Measurements from ENCODE around the gene CHPF. TPM values are rescaled to one million over a fixed set of nuclear protein-coding genes. Genes with fewer than 3 reads are reported as not detected.

The CHPF gene
- total RNA-seq, 1 experiment from 2014 or later: 139 TPM

DNA sequence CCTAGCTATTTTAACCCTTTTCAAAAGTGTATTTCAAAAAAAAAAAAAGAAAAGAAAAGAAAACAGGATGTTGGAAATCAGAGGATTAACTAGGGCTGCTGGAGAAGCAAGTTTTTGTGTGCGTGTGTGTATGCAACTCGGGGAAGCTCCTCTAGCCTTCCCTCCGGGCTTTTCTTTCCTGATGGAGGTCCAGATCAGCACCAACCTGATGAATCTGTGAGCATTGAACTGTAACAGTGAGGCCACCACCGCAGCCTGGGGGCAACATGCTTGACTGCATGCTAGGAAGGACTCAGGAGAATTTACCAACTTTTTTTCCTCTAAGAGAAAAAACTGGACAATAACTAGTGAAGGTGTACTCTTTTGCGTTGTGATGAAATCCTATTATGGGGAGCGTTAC is 25.4 kb upstream of the CHPF start:
- no peak for DNase-seq (ENCODE audit: low spot score)

DNA sequence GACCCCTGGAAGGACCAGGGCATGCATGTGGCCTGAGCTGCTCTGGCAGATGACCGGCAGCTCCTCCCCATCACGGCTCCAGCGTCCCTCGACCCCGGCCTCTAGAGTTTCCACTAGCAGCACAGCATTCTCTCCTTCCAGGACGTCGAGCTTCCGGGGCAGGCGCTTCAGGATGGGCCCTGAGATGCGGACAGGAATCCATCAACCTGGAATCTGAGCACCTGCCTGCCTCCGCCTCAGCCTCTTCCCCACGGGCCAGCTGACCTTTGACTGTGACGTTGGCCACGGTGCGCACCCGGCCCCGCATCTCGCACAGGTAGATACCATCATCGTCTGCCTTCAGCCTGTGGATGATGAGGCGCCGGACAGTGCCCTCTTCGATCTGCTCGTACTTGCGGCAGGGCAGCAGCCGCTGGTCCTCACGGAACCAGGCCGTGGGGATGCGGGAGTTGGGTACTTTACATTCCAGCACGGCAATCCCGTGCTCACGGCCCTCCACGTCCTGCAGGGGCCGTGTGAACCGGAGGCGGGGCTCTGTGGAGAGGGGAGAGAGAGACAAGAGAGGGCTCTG is 24.3 kb upstream of the CHPF start:
- DNase-seq (ENCODE audit: low spot score): no peak

DNA sequence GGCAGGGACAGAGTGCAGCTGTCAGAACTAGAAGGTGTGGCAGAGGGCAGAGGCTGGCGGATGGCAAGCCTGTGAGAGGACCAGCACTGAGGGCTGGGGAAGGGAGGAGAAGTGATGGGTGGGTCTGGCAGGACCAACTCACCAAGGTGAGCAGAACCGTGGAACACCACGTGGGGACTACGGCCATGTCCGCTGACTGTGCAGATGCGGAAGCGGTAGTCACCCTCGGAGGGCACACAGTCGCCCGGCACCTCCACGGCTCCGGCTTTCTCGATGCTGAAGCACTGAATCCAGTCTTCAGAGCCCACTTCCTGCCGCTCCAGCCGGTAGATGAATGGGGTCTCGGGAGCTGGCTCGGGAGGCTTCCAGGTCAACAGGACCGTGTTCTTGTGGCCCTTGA is 23.5 kb upstream of the CHPF start:
- no peak for DNase-seq (ENCODE audit: low spot score)

- no peak for DNase-seq (ENCODE audit: low spot score)
Measured at GRCh38 chr2:219566640-219567039, 23.0 kb upstream of the CHPF start.

GRCh38 chr2:219565130-219566080 is 21.8 kb upstream of the CHPF start:
- DNase-seq (ENCODE audit: low spot score): no peak

- no peak for DNase-seq (ENCODE audit: low spot score)
Measured at GRCh38 chr2:219563271-219563928, 19.8 kb upstream of the CHPF start.

DNA sequence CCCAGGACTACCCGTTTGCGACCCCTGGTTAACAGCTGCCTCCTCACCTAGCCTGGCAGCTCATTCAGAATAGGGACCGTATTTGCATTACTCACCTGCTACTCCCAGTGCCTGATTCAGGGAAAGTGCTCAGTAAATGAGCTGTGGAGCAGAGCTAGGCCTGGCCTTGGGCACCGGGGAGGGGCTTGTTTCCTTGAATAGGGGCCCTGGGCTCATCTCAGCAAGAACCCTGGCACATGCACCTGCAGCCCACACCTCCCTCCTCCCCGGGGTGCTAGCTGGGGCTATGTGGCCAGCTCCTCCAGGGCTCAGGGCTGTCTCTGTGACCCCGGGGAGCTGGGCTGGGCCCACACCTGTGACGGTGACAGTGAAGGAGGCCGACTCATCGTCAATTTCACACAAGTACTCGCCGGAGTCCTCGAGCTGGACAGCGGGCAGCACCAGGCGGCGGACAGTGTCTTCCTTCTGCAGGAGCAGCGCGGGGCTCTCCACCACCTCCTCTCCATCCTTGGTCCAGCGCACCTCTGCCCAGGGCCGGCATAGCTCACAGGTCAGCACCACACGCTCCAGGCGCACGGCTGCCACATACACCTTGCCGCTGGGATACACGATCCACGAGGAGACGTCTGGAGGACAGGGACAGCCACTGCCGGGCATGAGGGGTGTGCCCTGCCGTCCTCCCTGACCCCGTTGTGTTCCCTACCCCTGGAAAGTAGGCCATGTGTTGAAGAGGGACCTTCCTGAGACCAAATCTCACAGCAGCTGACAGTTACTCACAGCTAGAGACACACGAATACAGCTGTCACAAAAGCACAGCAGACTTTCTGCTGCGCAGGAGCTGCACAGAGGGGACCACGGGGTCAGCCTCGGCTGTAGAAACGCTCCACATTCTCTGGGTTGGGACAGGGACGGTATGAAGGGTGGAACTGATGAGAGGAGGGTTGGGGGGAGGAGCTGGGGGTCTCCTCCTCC is 18.7 kb upstream of the CHPF start:
- no peak for DNase-seq (ENCODE audit: low spot score)

- DNase-seq (ENCODE audit: low spot score): no peak
Measured at GRCh38 chr2:219561179-219562048, 17.8 kb upstream of the CHPF start.

GRCh38 chr2:219560893-219561178 is 17.2 kb upstream of the CHPF start:
- DNase-seq (ENCODE audit: low spot score): no peak

DNA sequence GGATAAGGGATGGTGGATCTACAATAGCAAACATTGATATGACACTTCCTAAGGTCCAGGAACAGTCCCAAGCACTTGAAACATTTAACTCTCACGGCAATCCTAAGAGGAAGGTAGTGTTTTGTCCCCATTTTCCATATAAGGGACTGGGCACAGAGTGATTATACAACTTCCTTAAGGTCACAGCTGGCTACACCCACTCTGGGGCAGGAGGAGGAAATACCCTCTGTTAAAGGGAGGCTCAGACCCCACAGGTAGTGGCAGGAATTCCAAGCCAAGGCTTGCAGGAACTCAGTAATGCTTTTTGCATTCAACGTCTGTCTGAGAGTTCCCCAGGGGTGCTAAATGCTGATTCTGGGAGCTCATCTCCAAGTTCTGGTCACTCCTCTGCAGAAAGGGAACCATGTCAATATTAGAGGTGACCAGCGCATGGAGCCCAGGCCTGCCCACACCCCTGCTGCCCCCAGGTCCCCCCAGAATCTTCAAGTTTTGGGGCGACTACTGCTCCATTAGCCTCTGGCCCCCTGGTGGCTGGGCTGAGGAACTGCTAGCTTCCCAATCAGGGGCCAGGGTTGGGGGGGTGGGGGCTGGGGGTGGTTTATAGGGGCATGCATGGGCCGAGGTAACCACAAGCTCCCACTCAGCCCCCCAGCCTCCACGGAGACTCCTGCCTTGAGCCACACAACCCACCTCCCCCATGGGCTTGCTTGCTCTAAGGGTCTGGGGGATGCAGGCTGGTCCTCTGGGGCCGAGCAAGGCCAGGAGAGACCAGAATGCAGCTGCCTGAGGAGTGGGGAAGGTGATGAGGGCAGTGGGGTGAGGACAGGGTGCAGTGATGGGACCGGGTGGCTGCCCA is 16.7 kb upstream of the CHPF start:
- no peak for DNase-seq (ENCODE audit: low spot score)

GRCh38 chr2:219559156-219559915 is 15.7 kb upstream of the CHPF start:
- DNase-seq (ENCODE audit: low spot score): no peak

DNA sequence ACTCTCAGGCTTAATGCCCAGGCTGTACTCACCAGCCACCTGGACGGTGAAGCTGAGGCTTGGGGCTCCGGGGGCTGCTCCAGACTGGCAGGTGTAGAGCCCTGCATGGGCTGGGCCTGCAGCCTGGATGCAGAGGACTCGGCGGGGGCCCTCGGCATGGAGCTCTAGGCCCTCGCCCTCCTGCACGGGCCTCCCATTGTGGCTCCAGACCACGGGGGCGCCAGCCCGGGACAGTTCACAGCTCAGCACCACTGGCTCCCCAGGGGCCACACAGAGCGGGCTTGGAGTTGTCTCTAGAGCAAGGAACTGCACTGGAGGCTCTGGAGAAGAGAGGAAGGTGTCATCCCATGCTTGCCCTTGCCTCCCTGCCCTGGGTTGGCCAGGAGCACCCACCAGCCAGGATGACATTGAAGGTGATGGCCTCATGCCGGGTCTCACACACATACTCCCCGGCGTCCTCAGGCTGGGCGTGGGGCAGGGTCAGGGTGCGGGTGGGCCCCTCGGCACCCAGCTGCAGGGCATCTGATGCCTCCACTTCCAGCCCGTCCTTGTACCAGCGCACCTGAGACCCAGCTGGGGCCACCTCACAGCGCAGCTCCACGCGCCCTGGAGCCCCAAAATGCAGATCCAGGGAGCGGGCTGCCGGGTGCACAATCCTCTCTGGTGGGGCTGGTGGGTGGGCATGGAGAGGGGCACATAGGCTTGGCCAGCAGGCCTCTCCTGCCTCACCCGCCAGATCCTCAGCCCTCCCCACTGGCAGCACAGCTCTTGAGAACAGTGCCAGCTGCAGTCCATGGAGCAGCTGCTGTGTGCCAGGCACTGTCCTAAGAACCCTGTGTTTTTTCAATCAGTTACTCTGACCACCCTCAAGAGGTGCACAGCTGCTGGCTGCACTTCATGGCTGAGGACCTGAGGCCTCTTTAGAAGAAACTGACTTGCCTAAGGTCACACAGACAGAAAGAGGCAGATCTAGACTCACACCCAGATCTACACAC is 14.5 kb upstream of the CHPF start:
- DNase-seq (ENCODE audit: low spot score): no peak

DNA sequence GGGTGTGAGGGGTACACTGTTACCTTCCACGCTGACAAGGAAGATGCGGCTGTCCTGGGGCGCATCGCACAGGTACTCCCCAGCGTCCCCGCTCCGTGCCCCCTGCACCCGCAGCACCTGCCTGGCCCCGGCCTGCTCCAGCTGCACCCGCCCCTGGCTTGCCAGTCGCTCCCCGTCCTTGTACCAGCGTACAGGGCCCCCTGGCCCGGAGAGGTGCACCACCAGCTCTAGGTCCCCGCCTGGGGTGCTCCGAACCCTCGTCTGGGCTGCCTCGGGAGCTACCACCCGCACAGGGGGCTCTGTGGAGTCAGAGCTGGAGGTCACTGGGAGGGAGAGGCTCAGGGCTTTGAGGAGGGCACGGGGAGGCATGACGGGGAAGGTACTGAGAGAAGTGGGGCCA is 13.7 kb upstream of the CHPF start:
- DNase-seq (ENCODE audit: low spot score): no peak

DNA sequence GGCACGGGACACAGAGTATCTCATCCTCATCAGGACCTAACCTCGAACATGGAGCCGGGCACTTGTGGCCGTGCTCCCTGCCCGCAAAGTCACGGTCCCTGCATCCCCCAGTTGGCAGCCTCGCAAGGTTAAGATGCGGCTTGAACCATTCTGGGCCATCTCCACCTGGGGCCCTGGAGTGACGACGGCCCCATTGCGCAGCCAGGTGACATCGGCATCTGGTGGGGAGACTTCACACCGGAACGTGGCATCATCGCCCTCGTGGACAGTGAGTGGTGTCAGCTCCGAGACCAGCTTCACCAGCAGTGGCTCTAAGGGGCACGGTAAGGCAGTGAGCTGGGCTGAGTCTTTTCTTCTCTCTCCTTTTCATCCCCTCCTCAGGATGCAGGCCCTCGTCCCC is 12.8 kb upstream of the CHPF start:
- DNase-seq (ENCODE audit: low spot score): no peak

- no peak for DNase-seq (ENCODE audit: low spot score)
Measured at GRCh38 chr2:219555956-219556355, 12.3 kb upstream of the CHPF start.

DNA sequence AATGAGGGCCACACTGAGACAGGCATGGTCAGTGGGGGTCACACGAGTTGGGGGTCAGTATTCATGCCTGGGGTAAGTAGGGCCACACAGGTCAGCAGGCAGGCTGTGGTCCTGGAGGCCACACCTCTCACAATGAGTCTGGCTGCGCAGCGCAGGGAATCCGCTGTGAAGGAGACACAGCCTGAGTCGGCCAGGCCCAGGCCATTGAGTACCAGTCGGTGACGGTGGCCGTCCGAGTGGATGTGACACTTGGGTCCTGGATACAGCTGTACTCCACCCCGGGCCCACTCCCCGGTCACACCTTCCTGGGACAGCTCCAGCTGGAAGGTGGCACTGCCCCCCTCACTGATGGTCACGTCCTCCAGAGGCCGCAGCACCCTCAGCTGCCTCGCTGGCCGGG is 10.7 kb upstream of the CHPF start:
- DNase-seq (ENCODE audit: low spot score): no peak

DNA sequence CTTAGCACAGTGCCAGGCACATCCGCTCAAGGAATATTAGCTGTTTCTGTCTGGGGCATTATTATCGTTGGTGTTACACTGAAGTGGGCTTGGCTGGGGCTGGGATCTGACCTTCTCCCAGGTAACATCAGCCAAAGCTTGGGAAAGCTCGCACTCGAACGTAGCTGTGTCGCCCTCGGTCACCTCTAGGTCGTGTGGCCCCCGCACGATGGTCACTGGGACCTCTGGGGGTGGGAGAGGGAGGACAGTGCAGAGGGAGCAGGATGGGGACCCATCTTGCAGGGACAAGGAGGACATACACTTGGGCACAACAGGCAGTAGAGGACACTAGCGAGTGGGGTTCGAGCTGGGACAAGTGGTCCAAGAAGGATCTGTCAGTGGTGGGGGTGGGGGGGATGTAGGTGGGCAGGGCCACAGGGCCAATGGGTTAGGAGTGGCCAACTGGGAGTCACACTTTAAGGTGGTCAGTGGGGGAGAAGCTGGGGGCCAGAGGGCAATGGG is 9.9 kb upstream of the CHPF start:
- no peak for DNase-seq (ENCODE audit: low spot score)

GRCh38 chr2:219553168-219553417 is 9.5 kb upstream of the CHPF start:
- DNase-seq (ENCODE audit: low spot score): no peak

Data from A172 (cell line).